GM21786 (cell line): ENCODE data around the gene ABCB6.
"Not testable (repeated sequence)": the region's sequence is repeated elsewhere in the genome, so short reads cannot be mapped to it uniquely, and the experiment has no call there.

Experiments
- ATAC-seq: cut with Tn5 transposase; IDR thresholded peaks from one replicate; pipeline ENCODE4 v1.9.1; 2021; ENCODE audit not compliant: unreplicated experiment

The ABCB6 gene

DNA sequence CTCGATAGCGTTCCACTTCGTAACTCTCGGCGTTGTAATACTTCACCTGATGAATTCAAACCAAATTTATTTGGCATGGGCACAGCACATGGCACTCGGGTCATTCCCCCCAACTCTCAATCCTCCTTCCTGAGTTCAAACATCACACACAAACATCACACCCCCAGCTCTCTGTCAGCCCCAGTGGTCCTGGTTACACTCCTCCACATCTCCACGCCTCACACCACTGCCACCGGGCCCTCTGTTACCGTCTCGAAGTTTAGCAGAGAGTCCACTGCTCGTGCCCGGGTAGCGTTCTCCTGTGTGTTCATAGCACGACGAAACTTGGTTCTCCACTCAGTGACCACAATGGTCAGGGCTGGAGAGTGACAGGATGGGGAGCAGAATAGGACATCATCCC is 4.6 kb downstream of the ABCB6 start:
- ATAC-seq: no peak

DNA sequence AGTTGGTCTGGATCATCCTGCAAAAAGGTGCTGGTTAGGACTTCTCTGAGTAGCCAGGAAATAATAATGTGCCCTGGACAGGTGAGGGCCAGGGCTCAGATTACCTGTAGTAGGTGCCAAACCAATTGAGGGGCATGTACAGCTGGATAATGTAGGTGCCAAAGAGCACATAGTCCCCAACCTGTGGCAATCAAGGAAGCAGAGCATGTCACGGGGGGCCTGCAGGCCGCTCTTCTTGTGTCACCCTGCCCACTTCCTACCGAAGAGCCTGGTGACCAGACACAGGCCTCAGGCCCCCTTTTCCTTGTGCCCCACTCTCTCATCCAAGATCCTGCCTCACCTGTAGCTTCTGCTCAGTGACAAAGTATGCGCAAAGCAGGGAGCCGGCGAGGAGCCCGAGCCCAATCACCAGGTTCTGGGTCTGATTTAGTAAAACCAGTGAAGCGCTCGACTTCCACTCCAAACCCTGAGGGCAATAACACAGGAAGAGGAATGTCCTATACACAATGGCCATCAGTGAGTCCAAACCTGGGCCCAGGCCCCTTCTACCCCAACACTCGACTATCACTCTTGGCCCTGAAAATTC is 5.2 kb downstream of the ABCB6 start:
- no peak for ATAC-seq

DNA sequence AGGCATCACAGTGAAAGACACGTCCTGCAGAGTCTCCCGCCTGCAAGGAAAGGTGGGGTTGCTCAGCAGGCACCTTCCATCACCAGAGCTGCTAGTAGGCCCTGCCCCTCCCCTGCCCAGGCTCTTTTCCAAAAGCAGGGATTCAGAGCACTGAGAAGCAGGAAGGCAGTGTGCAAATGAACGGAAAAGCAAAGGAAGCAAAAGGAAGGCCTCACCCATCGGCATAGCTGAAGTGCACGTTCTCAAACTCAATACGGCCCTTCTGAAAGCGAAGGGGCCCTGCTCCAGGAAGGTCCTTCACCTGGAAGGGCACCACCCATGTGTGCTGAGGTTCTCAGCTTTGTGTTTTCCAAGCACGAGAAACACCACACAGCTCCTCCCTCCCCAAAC is 5.7 kb downstream of the ABCB6 start:
- no peak for ATAC-seq

DNA sequence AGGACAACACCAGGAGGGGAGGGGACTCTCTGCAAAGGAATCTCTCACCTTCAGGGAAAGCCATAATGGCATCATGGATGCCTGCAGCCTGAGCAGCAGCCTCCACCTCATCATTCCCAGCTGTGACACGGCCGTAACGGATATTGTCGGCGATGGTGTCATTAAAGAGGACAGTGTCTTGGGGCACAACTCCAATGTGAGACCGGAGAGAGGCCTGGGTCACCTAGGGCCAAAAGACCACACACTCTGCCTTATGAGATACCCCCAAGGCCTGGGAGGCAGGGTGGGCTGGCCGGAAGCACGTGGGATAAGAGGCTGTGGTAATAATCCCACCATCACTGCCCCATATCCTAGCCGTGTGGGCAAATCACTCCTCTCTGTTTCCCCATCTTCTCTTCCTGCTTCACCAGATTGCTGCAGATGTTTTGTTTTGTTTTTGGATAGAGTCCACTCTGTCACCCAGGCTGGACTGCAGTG is 7.8 kb downstream of the ABCB6 start:
- ATAC-seq: no peak

- no peak for ATAC-seq
Measured at GRCh38 chr2:219210196-219210885, 8.4 kb downstream of the ABCB6 start.

DNA sequence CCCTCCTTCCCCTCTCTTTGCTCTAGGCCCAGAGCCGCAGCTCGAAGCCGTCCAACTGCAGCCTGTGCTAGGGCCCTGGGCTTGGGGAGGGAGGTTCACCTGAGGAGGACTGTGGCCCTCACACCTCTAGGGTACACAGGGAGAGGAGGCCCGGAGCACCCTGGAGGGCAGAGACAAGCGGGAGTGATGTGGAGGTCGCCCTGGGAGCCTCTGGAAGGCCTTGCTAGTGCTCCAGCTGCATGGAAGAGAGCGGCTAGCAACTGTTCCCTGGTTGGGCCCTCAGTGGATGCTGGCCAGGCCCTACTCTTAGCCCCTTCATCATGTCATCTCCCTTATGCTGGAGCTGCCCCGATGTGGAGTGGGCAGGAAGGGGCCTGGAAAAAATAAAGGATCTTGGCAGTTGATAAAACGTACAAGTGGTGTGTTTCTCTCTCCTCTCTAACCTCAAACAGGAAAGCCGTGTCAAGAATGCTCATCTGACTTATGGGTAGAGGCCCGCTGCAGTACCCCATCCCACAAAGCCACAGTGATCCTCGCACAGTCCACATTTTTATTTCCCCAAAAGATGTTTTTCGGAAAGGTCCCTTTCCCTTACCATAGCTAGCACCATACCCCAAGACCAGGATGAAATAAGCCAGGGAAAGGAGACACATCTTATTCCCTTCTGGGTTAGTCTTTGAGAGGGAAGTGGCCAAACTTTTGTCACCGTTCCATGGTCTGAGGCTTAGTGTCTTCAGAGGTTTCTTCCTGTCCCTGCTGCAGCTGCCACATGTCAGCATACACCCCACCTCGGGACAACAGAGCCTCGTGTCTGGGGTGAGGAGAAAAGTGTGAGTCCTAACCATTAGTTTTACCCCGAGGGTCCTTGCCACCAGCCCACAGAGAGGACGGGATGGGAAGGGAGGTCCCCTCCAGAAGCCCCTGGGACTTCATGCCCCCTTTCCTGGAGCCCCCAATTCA is 9.2 kb downstream of the ABCB6 start:
- no peak for ATAC-seq

- ATAC-seq: no peak
Measured at GRCh38 chr2:219207884-219208740, 10.6 kb downstream of the ABCB6 start.

GRCh38 chr2:219207134-219207883 is 11.4 kb downstream of the ABCB6 start:
- ATAC-seq: no peak

- peak; percentile 98 for ATAC-seq
Measured at GRCh38 chr2:219206328-219207133, 12.2 kb downstream of the ABCB6 start, which contains the start of gene ZFAND2B. Gene ZFAND2B (plus strand): TSS chr2:219206782. CDS start chr2:219206988, 206 bp downstream.

GRCh38 chr2:219205981-219206327 is 12.8 kb downstream of the ABCB6 start:
- no peak for ATAC-seq

DNA sequence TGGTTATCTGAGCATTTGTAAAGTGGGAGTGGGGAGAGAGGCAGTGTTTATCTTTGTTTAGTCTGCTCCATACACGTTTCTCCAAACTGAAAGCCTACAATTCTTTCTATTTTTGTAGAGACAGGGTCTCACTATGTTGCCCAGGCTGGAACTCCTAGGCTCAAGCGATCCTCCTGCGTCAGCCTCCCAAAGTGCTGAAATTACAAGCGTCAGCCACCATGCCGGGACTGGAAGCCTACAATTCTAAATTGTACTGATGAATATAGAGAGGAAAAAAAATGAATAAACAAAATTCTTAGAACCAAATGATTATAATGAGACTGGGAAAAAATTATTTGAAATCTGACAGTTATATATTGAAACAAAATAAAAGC is 13.6 kb downstream of the ABCB6 start:
- ATAC-seq: no peak

DNA sequence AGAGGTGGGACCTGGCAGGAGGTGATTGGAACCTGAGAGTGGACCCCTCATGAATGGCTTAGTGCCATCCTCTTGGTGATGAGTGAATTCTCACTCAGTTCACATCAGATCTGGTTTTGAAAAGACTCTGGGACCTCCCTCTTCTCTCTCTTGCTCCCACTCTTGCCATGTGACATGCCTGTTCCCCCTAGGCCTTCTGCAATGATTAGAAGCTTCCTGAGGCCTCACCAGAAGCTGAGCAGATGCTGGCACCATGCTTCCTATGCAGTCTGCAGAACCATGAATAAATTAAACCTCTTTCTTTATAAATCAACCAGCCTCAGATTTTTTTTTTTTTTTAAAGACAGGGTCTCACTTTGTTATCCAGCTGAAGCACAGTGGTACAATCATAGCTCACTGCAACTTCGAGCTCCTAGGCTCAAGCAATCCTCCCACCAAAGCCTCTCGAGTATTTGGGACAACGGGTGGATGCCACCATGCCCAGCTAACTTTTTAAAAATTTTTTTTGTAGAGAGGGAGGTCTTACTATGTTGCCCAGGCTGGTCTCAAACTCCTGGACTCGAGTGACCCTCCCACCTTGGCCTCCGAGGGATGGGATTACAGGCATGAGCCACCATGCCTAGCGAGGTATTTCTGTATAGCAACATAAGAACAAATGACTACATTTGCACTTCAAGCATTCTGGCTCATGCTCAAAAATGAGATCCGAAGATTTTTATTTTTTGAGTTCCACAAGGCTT is 14.2 kb downstream of the ABCB6 start:
- ATAC-seq: no peak

GRCh38 chr2:219201331-219201730 is 17.4 kb downstream of the ABCB6 start:
- ATAC-seq: not testable (repeated sequence)

- ATAC-seq: not testable (repeated sequence)
Measured at GRCh38 chr2:219200502-219201326, 18.0 kb downstream of the ABCB6 start.

DNA sequence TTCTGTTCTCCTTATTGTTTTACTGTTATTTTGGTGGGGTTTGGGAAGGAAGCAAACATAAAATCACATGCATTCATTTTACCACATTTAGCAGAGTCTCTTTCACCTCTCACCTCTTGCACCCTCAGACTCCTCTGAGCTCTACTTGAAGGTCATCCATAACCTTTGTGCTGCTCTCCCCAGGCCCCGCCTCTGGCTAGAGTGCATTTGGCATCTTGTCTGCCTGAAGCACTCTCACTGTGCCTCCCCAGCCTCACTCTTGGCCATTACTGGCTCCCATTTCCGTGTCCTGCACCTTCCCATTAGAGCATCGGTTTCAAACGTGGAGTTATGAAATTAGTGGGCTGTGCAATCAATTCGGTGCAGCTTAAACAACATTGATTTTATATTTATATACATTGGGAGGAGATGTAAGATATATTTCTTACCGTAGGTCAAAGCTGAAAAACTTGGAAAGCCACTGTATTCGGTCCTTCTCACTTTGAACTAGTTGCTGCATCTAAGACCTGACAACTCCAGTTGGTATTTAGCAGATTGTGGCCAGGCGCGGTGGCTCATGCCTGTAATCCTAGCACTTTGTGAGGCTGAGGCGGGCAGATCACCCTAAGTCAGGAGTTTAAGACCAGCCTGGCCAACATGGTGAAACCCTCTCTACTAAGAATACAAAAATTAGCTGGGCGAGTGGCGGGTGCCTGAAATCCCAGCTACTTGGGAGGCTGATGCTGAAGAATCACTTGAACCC is 19.1 kb downstream of the ABCB6 start:
- ATAC-seq: no peak

DNA sequence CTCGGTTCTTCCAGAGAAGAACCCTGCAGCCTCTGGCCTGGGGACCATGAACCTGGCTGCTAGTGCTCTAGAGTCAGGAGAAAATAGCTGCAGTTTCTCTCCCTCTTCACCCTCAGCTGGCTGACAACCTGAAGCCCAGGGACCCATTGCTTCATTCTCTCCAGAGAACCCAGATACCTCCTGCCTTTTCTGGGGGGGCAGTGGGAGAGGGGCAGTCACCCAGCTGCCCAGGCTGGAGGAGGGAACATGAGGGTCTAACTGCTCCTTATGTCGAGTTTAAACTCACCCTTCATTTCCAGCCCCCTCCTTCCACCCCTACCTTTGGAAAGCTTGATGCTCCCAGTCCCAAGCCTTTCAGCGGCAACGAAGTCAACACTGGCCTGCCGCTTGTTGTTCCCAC is 19.8 kb downstream of the ABCB6 start:
- ATAC-seq: no peak

GRCh38 chr2:219197388-219197787 is 21.4 kb downstream of the ABCB6 start:
- ATAC-seq: no peak
